ENCODE measurements around the gene UBE2S.

GRCh38 chr19:55387736-55388497, 19.7 kb downstream of the UBE2S start:
- TF ChIP-seq POLR2AphosphoS5 (IDR thresholded peaks at IDR 0.05; ENCODE audit: low read length) (no peak), EZH2 (IDR thresholded peaks at IDR 0.05; ENCODE audit: borderline replicate concordance, control insufficient read depth, low read depth, low read length) (no peak)
